Activated CD8-positive, alpha-beta memory T cell treated with anti-CD3 and anti-CD28 coated beads for 48 hours (primary cell): ENCODE measurements around the gene PSMC3IP.
A peak's percentile ranks its signal among the peaks of the same experiment; 100 is the strongest.
"Not testable (repeated sequence)": the region's sequence is repeated elsewhere in the genome, so short reads cannot be mapped to it uniquely, and the experiment has no call there.

Source experiments
- DNase-seq, 3 experiments: peaks; one replicate each; pipeline ENCODE4 v3.0.0-alpha.2; 2020; ENCODE audit warnings: low read depth in 2 of 3, low spot score in 2 of 3

Gene PSMC3IP

DNA sequence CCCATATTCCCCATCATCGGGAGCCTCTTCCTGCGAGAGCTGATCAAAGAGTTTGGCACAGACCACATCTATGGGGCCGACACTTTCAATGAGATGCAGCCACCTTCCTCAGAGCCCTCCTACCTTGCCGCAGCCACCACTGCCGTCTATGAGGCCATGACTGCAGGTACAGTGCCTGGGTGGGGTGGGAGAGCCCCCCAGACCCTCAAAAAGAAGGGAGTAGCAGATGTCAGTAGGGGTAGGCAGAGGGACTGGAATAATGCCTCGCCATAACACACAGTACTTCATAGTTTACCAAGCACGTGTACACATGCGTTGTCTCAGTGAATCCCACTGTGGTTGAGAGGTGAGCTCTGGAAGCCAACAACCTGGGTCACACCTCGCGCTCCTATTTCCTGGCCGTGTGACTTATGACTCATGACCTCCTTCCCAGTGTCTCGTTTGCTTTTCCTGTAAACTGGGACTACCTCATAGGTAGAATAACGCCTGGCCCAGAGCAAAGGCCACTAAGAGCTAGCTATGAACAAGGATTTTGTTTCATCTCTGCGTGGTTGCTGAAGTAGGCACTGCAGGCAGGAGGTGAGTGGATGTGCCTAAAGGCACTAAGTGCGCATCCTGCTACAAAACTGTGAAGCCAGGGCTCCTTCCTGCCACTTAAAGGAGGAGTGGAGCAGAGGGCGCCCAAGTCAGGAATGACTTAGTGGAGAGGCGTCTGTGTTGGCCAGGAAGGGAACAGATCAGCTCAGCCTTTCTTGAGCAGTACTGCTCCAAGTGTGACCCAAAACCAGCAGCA, 36.3 kb downstream of the PSMC3IP start:
- DNase-seq: no peak

DNA sequence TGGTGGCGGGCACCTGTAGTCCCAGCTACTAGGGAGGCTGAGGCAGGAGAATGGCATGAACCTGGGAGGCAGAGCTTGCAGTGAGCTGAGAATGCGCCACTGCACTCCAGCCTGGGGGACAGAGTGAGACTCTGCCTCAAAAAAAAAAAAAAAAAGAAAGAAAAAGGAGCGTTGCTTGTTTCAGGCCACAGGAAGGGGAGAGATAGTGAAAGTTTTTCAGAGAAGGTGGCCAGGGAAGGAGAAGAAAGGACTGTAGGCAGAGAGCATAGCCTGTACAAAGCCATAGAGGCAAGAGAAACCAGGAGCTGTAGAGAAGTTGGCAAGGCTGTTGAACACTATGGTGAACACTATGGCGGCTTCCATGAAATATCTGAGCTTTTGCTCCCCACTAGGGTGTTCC, 37.0 kb downstream of the PSMC3IP start:
- not testable (repeated sequence) for DNase-seq

DNA sequence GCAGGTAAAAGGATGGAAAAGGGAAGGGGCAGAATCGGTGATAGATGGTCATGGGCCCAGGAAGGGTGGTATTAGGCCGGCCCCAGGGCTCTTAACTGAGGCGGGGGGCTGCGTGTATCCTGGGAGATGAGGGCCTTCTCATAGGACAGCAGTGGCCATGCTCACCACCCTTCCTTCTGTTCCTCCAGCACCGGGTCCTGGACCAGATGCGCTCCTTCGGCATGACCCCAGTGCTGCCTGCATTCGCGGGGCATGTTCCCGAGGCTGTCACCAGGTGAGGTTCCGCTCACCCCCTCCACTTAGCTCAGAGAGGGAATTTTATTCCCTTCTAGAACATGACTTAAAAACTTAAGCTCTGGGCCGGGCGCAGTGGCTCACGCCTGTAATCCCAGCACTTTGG, 39.0 kb downstream of the PSMC3IP start:
- no peak for DNase-seq

DNA sequence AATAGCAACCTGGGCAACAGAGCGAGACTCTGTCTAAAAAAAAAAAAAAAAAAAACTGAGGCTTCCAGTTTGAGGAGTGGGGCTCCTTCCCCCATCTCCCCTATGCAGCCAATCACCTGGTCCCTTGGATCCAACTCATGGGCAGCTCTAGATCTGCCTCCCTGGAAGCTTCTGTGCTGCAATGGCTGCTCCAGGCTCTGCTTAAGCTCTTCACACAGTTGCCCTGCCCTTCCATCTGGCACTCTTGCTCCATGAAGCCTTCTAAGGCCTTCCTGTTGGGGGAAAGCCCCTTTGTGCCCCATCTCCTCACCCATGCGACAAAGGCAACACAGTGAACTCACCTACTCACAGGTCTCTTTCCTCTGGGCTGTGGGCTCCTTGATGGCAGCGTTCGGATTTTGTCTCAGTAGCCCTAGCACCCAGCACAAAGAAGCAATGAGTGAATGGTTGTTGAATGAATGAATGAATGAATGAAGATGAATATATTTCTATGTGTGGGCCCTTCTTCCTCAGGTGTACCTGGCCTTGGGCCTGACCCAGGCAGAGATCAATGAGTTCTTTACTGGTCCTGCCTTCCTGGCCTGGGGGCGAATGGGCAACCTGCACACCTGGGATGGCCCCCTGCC, 39.6 kb downstream of the PSMC3IP start:
- DNase-seq: no peak

DNA sequence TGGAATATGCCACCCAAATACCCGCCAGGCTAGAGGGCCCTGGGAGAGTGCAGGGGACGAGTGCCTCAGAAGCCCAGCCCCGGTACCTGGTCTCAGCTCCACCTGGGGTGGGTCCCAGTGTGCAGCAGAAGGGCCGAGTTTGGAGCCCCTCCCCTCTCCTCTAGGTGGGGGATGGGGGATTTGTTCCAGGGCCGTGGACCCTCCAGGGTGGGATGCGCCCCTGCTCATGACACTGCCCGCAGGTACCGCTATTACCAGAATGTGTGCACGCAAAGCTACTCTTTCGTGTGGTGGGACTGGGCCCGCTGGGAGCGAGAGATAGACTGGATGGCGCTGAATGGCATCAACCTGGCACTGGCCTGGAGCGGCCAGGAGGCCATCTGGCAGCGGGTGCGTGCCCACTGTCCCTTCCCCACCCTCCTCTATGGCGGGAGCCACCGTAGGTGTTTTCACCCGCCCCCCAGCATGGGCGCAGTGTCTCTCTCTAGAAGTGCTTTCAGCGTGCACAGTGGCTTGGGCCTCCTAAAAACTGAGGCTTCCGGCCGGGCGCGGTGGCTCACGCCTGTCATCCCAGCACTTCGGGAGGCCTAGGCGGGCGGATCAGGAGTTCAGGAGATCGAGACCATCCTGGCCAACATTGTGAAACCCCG, 40.2 kb downstream of the PSMC3IP start:
- DNase-seq: no peak

DNA sequence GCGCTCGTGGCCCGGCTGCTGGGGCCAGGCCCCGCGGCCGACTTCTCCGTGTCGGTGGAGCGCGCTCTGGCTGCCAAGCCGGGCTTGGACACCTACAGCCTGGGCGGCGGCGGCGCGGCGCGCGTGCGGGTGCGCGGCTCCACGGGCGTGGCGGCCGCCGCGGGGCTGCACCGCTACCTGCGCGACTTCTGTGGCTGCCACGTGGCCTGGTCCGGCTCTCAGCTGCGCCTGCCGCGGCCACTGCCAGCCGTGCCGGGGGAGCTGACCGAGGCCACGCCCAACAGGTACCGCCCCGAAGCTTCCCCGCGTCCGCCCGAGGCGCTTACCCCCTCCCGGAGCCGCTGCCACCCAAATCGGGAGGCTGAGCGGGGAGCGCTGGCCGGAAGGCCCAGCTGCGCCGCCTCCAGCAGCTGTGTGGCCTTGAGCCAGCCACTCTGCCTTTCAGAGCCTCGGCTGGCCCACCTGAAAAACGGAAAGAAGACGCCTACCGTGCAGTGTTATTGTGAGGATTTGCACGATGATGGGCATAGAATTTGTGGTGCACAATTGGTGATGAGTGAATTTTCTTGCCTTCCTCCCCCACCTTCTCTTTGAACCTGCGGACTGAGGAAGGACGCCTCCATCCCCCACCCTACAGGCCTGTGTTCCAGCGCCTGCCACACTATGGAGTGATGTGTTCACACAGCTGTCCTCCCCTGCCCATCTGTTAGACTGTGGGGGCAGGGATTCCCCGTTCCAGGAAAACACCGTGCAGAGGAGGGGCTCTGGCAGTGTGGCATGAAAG, 41.0 kb downstream of the PSMC3IP start:
- peak; percentile 45 to 62 (median 60) for DNase-seq

DNA sequence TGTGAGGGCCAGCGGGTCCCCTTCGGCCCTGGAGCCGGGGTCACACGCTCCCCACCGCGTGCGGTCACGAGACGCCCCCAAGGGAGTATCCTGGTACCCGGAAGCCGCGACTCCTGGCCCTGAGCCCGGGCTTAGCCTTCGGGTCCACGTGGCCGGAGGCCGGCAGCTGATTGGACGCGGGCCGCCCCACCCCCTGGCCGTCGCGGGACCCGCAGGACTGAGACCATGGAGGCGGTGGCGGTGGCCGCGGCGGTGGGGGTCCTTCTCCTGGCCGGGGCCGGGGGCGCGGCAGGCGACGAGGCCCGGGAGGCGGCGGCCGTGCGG, 41.5 kb downstream of the PSMC3IP start, which contains the start of gene NAGLU:
NAGLU (plus strand) TSS at position 194 of the 324 bp plus-strand sequence; CDS start at position 226, 32 bp downstream.
- DNase-seq: peak; percentile 72 to 79 (median 75)

DNA sequence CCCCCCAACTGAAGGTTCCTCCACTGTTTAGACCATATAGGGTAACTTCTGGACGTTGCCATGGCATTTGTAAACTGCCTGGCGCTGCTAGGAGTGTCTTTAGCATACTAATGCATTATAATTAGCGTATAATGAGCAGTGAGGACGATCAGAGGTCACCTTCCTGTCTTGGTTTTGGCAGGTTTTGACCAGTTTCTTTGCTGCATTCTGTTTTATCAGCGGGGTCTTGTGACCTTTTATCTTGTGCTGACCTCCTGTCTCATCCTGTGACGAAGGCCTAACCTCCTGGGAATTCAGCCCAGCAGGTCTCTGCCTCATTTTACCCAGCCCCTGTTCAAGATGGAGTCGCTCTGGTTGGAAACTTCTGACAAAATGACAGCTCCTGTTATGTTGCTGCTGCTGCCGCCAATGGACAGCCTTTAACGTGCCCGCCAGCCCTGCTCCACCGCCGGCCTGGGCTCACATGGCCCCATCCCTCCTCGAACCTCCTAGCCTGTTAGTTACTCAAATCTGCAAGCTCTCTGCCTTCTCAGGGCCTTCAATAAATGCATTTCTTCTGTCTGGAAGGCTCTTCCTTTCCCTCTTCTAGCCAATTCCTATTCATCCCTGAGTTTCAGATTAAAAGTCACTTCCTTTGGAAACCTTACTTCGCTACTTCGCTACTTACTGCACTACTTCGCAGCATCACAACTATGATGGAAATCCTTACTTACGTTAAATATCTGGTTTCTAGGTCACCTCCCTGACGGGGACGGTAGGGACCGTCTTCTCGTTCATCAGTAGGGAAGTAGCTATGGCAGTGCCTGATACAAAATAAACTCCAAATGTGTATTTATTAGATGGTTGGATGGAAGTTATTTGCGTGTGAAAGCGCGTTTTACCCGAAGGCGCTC, 42.1 kb downstream of the PSMC3IP start:
- DNase-seq: no peak

DNA sequence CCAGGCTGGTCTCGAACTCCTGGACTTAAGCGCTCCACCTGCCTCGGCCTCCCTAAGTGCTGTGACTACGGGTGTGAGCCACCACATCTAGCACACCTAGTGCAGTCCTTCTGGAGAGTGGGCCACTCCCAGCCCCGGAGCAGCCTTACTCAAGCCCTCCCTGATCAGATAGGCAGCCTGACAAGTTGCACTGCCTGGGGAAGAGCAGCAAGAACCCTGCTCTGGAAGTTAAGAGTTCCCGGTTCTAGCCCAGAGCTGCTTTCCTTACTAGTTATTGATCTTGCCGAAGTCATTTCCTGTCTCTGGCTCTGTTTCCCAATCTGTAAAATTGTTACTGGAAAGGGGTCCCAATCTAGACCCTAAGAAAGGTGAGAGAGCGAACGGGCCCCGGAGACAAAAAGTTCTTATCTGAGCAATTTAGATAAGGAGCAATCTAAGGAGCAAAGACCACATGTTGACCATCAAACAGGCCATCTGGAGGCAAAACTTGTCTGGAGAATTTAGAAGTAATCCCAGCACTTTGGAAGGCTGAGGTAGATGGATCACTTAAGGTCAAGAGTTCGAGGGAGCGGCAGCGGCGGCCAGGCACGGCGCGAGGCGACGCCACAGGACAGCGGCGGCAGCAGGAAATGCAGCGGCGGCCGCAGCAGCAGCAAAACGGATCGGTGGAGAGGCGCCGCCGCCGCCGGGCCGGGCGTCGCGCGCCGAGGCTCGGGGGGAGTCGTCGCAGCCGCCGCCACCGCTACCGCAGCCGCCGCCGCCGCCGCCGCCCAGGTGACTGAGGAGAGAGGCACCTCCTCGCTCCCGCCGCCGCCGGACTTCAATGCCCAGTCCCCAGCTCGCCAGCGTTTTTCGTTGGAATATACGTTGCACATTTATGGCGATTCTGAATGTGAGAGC, 45.8 kb downstream of the PSMC3IP start:
- DNase-seq: peak in 1 of 3 experiments; percentile 39

DNA sequence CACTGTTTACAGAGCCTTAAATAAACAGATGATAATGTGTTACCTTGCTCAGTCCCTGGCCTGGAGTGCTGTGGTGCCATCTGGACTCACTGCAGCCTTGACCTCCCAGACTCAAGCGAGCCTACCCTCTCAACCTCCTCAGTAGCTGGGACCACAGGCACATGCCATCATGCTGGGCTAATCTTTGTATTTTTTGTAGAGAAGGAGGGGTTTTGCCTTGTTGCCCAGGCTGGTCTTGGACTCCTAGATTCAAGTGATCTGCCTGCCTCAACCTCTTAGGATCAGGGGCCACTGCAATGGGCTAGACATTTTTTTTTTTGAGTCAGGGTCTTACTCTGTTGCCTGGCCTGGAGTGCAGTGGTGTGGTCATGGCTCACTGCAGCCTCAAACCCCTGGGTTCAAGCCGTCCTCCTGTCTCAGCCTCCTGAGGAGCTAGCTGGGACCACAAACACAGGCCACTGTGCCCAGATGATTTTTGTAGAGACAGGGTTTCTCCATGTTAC, 46.5 kb downstream of the PSMC3IP start:
- no peak for DNase-seq

DNA sequence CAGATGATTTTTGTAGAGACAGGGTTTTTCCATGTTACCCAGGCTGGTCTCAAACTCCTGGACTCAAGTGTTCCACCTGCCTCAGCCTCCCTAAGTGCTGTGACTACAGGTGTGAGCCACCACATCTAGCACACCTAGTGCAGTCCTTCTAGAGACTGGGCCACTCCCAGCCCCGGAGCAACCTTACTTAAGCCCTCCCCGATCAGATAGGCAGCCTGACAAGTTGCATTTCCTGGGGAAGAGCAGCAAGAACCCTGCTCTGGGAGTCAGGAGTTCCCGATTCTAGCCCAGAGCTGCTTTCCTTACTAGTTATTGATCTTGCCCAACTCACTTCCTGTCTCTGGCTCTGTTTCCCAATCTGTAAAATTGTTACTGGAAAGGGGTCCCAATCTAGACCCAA, 48.5 kb downstream of the PSMC3IP start:
- no peak for DNase-seq

DNA sequence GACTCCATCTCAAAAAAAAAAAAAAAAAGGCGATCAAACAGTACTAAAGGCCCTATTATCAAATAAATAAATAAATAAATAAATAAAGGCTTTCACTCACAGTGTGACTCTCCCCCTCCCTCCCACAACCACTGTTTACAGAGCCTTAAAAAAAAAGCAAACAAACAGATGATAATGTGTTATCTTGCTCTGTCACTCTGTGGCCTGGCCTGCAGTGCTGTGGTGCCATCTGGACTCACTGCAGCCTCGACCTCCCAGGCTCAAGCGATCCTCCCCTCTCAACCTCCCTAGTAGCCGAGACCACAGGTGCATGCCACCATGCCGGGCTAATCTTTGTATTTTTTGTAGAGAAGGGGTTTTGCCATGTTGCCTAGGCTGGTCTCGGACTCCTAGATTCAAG, 49.6 kb downstream of the PSMC3IP start:
- no peak for DNase-seq

DNA sequence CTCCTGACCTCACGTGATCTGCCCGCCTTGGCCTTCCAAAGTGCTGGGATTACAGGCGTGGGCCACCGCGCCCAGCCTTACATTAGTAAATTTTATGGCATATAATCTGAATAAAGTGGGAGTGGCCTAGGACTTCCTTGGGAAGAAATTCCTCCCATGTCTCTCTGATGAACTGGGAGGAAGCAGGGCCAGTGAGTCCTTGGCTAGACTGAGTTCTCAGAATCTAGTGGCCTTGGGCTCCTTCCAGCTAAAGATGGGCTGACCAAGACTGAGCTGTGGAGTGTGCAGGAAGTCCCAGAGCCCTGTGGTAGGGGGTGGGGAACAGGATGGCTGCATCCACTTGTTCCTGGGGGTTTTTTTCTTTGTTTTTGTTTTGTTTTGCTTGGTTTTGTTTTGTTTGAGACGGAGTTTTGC, 51.5 kb downstream of the PSMC3IP start:
- no peak for DNase-seq

DNA sequence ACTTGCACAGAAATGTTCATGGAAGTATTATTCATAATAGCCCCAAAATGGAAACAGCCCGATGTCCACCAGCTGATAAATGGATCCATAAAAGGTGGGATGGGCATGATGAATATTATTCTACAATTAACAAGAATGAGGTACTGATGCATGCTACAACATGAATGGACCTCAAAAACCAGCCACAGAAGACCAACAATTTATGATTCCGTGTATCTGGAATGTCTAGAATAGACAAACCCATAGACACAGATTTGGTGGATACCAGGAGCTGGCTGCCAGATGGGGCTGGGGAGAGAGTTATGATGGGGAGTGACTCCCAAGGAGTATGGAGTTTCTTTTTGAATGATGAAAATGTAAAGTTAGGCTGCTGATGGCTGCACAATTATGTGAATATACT, 52.3 kb downstream of the PSMC3IP start:
- no peak for DNase-seq

DNA sequence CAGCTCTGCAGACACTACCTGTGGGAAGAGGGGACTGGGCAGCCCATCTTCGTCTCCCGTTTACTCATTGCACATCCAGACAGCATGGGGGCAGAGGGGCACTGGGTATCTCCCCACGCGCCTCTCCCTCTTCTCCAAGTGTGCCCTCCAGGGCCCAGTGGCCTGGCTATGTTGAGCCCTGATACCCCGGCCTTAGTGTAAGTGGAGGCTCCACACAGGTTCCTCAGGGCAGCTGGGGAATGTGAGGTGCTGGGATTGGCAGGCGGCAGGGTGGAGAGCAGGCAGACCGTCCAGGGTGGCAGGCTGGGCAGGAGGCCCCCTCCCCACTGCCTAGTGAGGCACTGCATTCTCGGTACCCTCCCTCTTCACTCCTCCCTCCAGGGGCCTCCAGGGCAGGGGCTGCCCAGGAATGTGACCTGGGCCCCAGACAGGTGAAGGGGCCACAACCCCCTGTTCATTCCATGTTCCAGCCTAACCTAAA, 54.7 kb downstream of the PSMC3IP start:
- no peak for DNase-seq
